HG02943 (cell line): ENCODE results near the gene KRTAP12-1.
"Not testable (repeated sequence)": the region's sequence is repeated elsewhere in the genome, so short reads cannot be mapped to it uniquely, and the experiment has no call there.

ENCODE experiments used
- ATAC-seq: cut with Tn5 transposase; IDR thresholded peaks from one replicate; pipeline ENCODE4 v1.9.1; 2021; ENCODE audit warnings: mild to moderate bottlenecking, low read depth, moderate library complexity; ENCODE audit not compliant: unreplicated experiment

The KRTAP12-1 gene

GRCh38 chr21:44699502-44700001, 17.6 kb upstream of the KRTAP12-1 start:
- ATAC-seq: no peak

- ATAC-seq: no peak
These were observed 16.1 kb upstream of the KRTAP12-1 start for GRCh38 chr21:44697811-44698734.

GRCh38 chr21:44697172-44697810, 15.3 kb upstream of the KRTAP12-1 start, which contains the start of gene KRTAP10-12:
Gene KRTAP10-12 (plus strand): TSS chr21:44697172. CDS start chr21:44697202, 30 bp downstream.
- ATAC-seq: not testable (repeated sequence)

GRCh38 chr21:44696572-44696971, 14.6 kb upstream of the KRTAP12-1 start:
- no peak for ATAC-seq

- no peak for ATAC-seq
These were observed 13.7 kb upstream of the KRTAP12-1 start for GRCh38 chr21:44695641-44696040.

- no peak for ATAC-seq
These were observed 13.2 kb upstream of the KRTAP12-1 start for GRCh38 chr21:44695184-44695583.

- ATAC-seq: no peak
These were observed 12.8 kb upstream of the KRTAP12-1 start for GRCh38 chr21:44694776-44695175.

- ATAC-seq: no peak
These were observed 11.0 kb upstream of the KRTAP12-1 start for GRCh38 chr21:44692798-44693512.

GRCh38 chr21:44691686-44692085, 9.7 kb upstream of the KRTAP12-1 start:
- no peak for ATAC-seq

GRCh38 chr21:44689740-44690139, 7.8 kb upstream of the KRTAP12-1 start:
- ATAC-seq: not testable (repeated sequence)

GRCh38 chr21:44687671-44688070, 5.7 kb upstream of the KRTAP12-1 start:
- ATAC-seq: no peak

GRCh38 chr21:44686843-44687561, 5.0 kb upstream of the KRTAP12-1 start:
- ATAC-seq: no peak

- ATAC-seq: no peak
These were observed 4.2 kb upstream of the KRTAP12-1 start for GRCh38 chr21:44686000-44686781.

GRCh38 chr21:44685050-44685449, 3.1 kb upstream of the KRTAP12-1 start:
- not testable (repeated sequence) for ATAC-seq

- ATAC-seq: no peak
These were observed 2.5 kb upstream of the KRTAP12-1 start for GRCh38 chr21:44684483-44684882.

- ATAC-seq: no peak
These were observed 2.1 kb upstream of the KRTAP12-1 start for GRCh38 chr21:44684077-44684476.

GRCh38 chr21:44682580-44683151, 703 bp upstream of the KRTAP12-1 start:
- ATAC-seq: no peak

- ATAC-seq: no peak
These were observed 811 bp downstream of the KRTAP12-1 start for GRCh38 chr21:44681152-44681551.

GRCh38 chr21:44677881-44678280, 4.1 kb downstream of the KRTAP12-1 start:
- ATAC-seq: no peak
